Ascending aorta (tissue), 2 donors: ENCODE measurements around the gene GPBAR1. TPM values are rescaled to one million over a fixed set of nuclear protein-coding genes. Genes with fewer than 3 reads are reported as not detected.

ENCODE experiments used
- DNase-seq, 2 donors: peaks; one replicate each; pipeline ENCODE4 v3.0.0-alpha.2; 2019; ENCODE audit warnings: low spot score in 2 of 2
- H3K27ac ChIP-seq, 2 donors: fragments of 200-600 bp; sonication (generic); one replicate each; pipeline ENCODE4 v1.5.1; 2016 to 2017; ENCODE audit warnings: mild to moderate bottlenecking in 1 of 2
- H3K27me3 ChIP-seq: fragments of 200-600 bp; sonication (generic); one replicate; pipeline ENCODE4 v1.5.1; 2017
- H3K36me3 ChIP-seq, 2 donors: fragments of 200-600 bp; sonication (generic); one replicate each; pipeline ENCODE4 v1.5.1; 2016
- H3K4me1 ChIP-seq, 2 donors: fragments of 200-600 bp; sonication (generic); one replicate each; pipeline ENCODE4 v1.5.1; 2016 to 2017; ENCODE audit warnings: mild to moderate bottlenecking in 1 of 2
- H3K4me3 ChIP-seq, 2 donors: fragments of 200-600 bp; sonication (generic); one replicate each; pipeline ENCODE4 v1.5.1; 2016 to 2017; ENCODE audit warnings: mild to moderate bottlenecking in 1 of 2
- H3K9me3 ChIP-seq, 2 donors: fragments of 200-600 bp; sonication (generic); one replicate each; pipeline ENCODE4 v1.5.1; 2016
- CTCF ChIP-seq, 3 experiments: fragments of 200-600 bp in 2 of 3; fragments of 450-650 bp in 1 of 3; sonication (generic) in 2 of 3; IDR thresholded peaks; one replicate each; pipeline ENCODE4 v1.5.1; 2016 to 2019; ENCODE audit warnings: antibody characterized with exemption in 3 of 3, mild to moderate bottlenecking in 1 of 3, moderate library complexity in 1 of 3
- intact Hi-C: fragments of 100-400 bp; cut with DNase I; formaldehyde crosslinking; loops from one replicate; pipeline ENCODE4 v1.15.1; 2023
- total RNA-seq: library from RNA; depleted of rRNA; stranded (reverse); fragments of >200 nt; gene quantifications from one replicate; pipeline ENCODE4 v1.1.0, GENCODE V29; 2016

The GPBAR1 gene
- total RNA-seq, 1 donor from 2014 or later, result not detected

GRCh38 chr2:218218268-218219185 is 42.3 kb upstream of the GPBAR1 start:
- intact Hi-C loops, result loop anchor here (5.0 kb wide), 2 partner anchors 54 to 149 kb away; partner anchors contain the start of genes AAMP and PNKD

GRCh38 chr2:218219934-218220333 is 40.9 kb upstream of the GPBAR1 start:
- DNase-seq, result no peak
- Histone ChIP-seq H3K36me3 (peaks cover 0 to 15% of the 10 kb centered on the region in 2 donors), H3K4me3 (peak overlapping the region; percentile 96), H3K4me1 (peaks cover 23 to 59% of the 10 kb centered on the region in 2 donors), H3K27me3 (no peaks in the 10 kb centered on the region), H3K27ac (peak overlapping the region; percentile 97 to 98), H3K9me3 (no peaks in the 10 kb centered on the region)
- intact Hi-C loops, result loop anchor here (5.0 kb wide), 2 partner anchors 52 to 147 kb away; partner anchors contain the start of genes AAMP and PNKD
- TF ChIP-seq CTCF (IDR thresholded peaks at IDR 0.05), result no peak

More at GRCh38 chr2:218218268-218219185, 42.3 kb upstream of the GPBAR1 start:
- Histone ChIP-seq H3K27me3 (no peaks in the 10 kb centered on the region), H3K9me3 (no peaks in the 10 kb centered on the region), H3K27ac (peak overlapping the region; percentile 97 to 98), H3K4me1 (peaks cover 19 to 52% of the 10 kb centered on the region in 2 donors), H3K4me3 (peak overlapping the region; percentile 96), H3K36me3 (peaks cover 0 to 8% of the 10 kb centered on the region in 2 donors)
- no peak for TF ChIP-seq CTCF (IDR thresholded peaks at IDR 0.05)
- no peak for DNase-seq

GRCh38 chr2:218221000-218221399 is 39.8 kb upstream of the GPBAR1 start:
- H3K4me1 ChIP-seq, result peaks cover 23 to 61% of the 10 kb centered on the region in 2 donors
- no peak for DNase-seq
- intact Hi-C loops, result no loop called here
- no peak for TF ChIP-seq CTCF (IDR thresholded peaks at IDR 0.05)
- peaks cover 3 to 25% of the 10 kb centered on the region in 2 donors for H3K36me3 ChIP-seq
- no peaks in the 10 kb centered on the region for H3K27me3 ChIP-seq
- no peaks in the 10 kb centered on the region for H3K9me3 ChIP-seq
- peak overlapping the region in 1 of 2 donors; percentile 96 for H3K4me3 ChIP-seq
- H3K27ac ChIP-seq, result peak overlapping the region in 1 of 2 donors; percentile 3

GRCh38 chr2:218223046-218223445 is 37.8 kb upstream of the GPBAR1 start:
- no peak for DNase-seq
- Histone ChIP-seq H3K4me3 (no peak overlapping the region), H3K36me3 (peaks cover 17 to 43% of the 10 kb centered on the region in 2 donors), H3K27ac (peak overlapping the region in 1 of 2 donors; percentile 50), H3K4me1 (peaks cover 23 to 65% of the 10 kb centered on the region in 2 donors), H3K27me3 (no peaks in the 10 kb centered on the region), H3K9me3 (no peaks in the 10 kb centered on the region)
- no peak for TF ChIP-seq CTCF (IDR thresholded peaks at IDR 0.05)
- intact Hi-C loops, result no loop called here

GRCh38 chr2:218224186-218224585 is 36.6 kb upstream of the GPBAR1 start:
- peaks cover 17 to 50% of the 10 kb centered on the region in 2 donors for H3K36me3 ChIP-seq
- intact Hi-C loops, result no loop called here

More at GRCh38 chr2:218224186-218224585, 36.6 kb upstream of the GPBAR1 start:
- H3K4me1 ChIP-seq, result peaks cover 15 to 71% of the 10 kb centered on the region in 2 donors
- peak overlapping the region; percentile 29 to 50 for H3K27ac ChIP-seq
- no peak for TF ChIP-seq CTCF (IDR thresholded peaks at IDR 0.05)
- H3K27me3 ChIP-seq, result no peaks in the 10 kb centered on the region
- no peak overlapping the region for H3K4me3 ChIP-seq
- DNase-seq, result no peak
- no peaks in the 10 kb centered on the region for H3K9me3 ChIP-seq
